GM20431 (cell line): ENCODE measurements around the gene KRTAP5-4.
"Not testable (repeated sequence)": the region's sequence is repeated elsewhere in the genome, so short reads cannot be mapped to it uniquely, and the experiment has no call there.

Experiments
- in situ Hi-C: fragments of 300-500 bp; cut with MseI, MboI; formaldehyde crosslinking; loops from one replicate; pipeline ENCODE4 v1.15.0; 2020; ENCODE audit warnings: low sequenced_read_pairs; ENCODE audit not compliant: unreplicated experiment

KRTAP5-4 gene

GRCh38 chr11:1639666-1640065, 17.7 kb upstream of the KRTAP5-4 start:
- in situ Hi-C loops, result no loop called here

GRCh38 chr11:1639102-1639620, 17.2 kb upstream of the KRTAP5-4 start:
- in situ Hi-C loops, result no loop called here

GRCh38 chr11:1638344-1638743, 16.4 kb upstream of the KRTAP5-4 start:
- in situ Hi-C loops, result no loop called here

GRCh38 chr11:1637628-1638027, 15.7 kb upstream of the KRTAP5-4 start:
- in situ Hi-C loops, result no loop called here

- in situ Hi-C loops, result no loop called here
Measured at GRCh38 chr11:1636291-1636950, 14.5 kb upstream of the KRTAP5-4 start.

GRCh38 chr11:1633864-1634263, 11.9 kb upstream of the KRTAP5-4 start:
- in situ Hi-C loops, result no loop called here

- in situ Hi-C loops, result no loop called here
Measured at GRCh38 chr11:1632053-1632714, 10.2 kb upstream of the KRTAP5-4 start.

- in situ Hi-C loops, result no loop called here
Measured at GRCh38 chr11:1631066-1631568, 9.2 kb upstream of the KRTAP5-4 start.

GRCh38 chr11:1630271-1630670, 8.3 kb upstream of the KRTAP5-4 start:
- in situ Hi-C loops, result no loop called here

- in situ Hi-C loops, result no loop called here
Measured at GRCh38 chr11:1629326-1630185, 7.6 kb upstream of the KRTAP5-4 start, which contains the start of gene KRTAP5-5. Gene KRTAP5-5, plus strand, starts transcription at chr11:1629775. Its CDS starts 66 bp downstream, at chr11:1629841.

GRCh38 chr11:1628506-1629325, 6.8 kb upstream of the KRTAP5-4 start:
- in situ Hi-C loops, result no loop called here

- in situ Hi-C loops, result no loop called here
Measured at GRCh38 chr11:1625541-1625940, 3.6 kb upstream of the KRTAP5-4 start.

- in situ Hi-C loops, result no loop called here
Measured at GRCh38 chr11:1624621-1625020, 2.7 kb upstream of the KRTAP5-4 start.

GRCh38 chr11:1623716-1624115, 1.8 kb upstream of the KRTAP5-4 start:
- in situ Hi-C loops, result no loop called here

- in situ Hi-C loops, result no loop called here
Measured at GRCh38 chr11:1619449-1619848, 2.5 kb downstream of the KRTAP5-4 start.

GRCh38 chr11:1618231-1618630, 3.7 kb downstream of the KRTAP5-4 start:
- in situ Hi-C loops, result no loop called here

- in situ Hi-C loops, result no loop called here
Measured at GRCh38 chr11:1608363-1608762, 13.6 kb downstream of the KRTAP5-4 start, which contains the start of gene KRTAP5-3. Gene KRTAP5-3, minus strand, starts transcription at chr11:1608463. Its CDS starts 78 bp downstream, at chr11:1608385.

GRCh38 chr11:1607901-1608300, 14.0 kb downstream of the KRTAP5-4 start:
- in situ Hi-C loops, result not testable (repeated sequence)

GRCh38 chr11:1607156-1607845, 14.6 kb downstream of the KRTAP5-4 start:
- in situ Hi-C loops, result not testable (repeated sequence)
